GM18502 (cell line): Measurements from ENCODE around the gene UCKL1.
"Not testable (repeated sequence)": the region's sequence is repeated elsewhere in the genome, so short reads cannot be mapped to it uniquely, and the experiment has no call there.

ENCODE experiments used
- ATAC-seq: cut with Tn5 transposase; IDR thresholded peaks from one replicate; pipeline ENCODE4 v1.9.1; 2021; ENCODE audit warnings: mild to moderate bottlenecking; ENCODE audit not compliant: unreplicated experiment, poor library complexity

Gene UCKL1

GRCh38 chr20:63960654-63961621, 4.7 kb upstream of the UCKL1 start:
- not testable (repeated sequence) for ATAC-seq

DNA sequence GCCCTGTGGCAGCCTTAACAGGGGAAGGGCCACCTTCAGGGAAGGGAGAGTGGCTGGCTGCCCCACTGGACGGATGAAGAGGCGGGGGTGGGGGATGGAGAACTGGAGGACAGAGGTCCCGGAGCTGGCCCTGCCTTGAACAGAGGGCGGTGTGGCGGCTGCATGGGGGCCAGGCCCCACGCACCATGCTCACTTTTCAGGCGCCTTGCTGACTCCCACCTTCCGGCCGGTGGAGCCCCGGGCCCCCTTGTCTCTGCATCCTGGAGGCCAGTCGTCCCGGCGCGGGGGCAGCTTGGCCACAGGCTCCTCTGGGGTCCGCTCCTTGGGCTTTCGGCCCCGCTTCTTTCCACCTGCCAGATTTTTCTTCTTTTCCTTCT, 3.5 kb upstream of the UCKL1 start:
- no peak for ATAC-seq

GRCh38 chr20:63958964-63959698, 2.9 kb upstream of the UCKL1 start:
- no peak for ATAC-seq

- no peak for ATAC-seq
Observed at GRCh38 chr20:63958471-63958870, 2.3 kb upstream of the UCKL1 start.

DNA sequence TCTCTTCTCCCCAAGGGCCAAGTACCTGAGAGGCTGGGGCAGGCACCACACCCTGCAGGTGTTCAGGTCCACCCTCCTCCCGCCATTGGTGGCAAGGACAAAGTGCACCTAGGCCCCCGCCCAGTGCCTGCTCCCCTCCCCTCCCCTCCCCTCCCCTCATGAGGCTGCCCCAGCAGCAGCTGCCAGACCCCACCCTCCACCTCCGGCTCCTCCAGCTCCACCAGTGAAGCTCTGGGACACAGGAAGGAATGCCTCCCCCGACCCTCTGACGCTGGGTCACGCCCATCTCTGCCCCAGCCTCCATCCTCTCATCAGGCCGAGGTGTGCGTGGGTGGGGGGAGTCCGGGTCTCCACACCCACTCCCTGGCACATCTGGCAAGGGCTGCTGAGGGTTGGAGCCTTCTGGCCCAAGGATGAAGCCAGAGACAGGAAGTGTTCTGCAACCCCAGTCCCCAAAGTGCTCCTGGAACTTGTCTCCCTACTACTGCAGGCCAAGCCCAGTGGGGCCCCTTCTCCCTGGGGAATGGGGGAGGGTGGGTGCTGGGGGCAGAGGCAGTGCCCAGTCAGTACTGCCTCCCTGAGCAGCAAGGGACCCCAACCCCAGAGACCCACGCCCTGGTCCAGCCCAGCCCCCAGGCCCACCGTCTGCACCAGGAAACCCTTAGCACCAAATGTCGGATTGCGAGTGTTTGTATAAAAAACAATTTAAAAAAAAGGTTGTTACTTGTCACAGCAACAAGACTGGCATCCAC, 1.6 kb upstream of the UCKL1 start:
- ATAC-seq, result no peak

DNA sequence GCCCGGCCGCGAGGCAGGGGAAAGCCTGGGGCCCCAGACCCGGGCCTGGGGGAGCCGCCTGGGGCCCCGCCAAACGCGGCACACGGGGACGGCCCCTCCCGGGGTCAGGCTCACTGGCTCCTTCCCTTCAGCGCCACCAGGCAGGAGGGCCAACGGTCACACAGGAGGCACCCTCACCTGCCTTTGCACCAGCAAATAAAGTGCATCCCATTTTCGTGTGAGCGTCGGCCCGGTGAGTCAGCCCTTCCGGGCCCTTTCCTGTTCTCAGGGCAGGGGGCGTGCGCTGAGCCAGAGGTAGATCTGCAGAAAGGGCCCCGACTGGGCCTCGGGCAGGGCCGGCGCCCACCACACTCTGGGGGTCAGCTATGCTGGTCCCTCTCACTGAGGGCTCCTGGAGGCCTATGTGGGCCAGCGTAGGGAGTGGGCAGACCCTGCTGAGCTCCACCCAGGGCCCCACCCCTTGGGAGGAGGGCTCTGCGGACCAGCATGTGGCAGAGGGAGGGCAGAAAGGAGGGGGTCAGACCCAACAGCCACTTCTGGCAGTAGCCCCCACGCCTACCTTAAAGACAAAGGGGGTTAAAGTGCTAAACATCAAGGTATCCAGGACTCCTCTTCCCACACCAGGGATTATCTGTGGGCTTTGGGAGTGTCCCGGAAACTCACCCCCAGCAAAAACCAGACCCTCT, 931 bp upstream of the UCKL1 start:
- ATAC-seq, result peak; percentile 29

DNA sequence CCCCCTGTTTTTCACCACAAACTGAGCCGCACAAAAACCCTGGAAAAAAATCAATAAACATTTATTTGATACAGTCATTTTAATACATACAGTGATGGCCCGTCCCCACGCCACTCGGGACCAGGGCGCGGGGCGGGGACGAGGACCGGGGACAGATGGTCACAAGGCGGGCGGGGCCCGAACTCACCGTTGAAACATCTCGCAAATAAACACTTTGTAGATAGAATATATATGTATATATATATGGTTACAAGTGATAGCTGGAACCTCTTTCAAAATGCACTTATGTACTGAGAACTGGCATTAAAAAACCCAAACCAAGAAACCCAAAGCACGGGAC, 418 bp upstream of the UCKL1 start:
- ATAC-seq, result peak; percentile 15

DNA sequence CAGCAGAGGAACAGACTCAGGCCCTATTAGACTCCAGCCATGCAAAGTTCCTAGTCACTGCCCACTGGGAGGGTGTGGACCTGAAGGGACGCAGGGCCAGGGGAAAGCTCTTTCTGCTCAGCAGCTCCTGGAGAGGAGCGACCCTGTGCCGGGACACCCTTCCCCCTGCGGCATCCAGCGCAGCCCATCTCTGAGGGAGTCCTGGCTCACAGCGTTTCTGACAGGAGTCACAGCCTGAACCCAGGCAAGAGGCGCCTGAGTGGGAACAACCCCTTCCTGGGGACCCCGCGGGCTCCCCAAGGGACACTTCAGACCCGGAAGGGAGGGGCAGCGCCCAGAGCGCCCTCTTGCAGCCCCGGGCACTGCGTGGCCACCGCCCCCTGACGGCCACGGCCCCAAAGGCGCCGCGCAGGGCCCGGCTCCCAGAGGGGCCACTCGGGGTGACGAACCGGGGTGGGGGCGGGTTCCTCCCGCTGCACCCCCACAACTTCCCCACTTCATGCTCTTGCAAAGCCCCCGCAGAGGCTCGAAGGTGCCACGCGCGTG, 862 bp downstream of the UCKL1 start:
- ATAC-seq, result peak; percentile 8

DNA sequence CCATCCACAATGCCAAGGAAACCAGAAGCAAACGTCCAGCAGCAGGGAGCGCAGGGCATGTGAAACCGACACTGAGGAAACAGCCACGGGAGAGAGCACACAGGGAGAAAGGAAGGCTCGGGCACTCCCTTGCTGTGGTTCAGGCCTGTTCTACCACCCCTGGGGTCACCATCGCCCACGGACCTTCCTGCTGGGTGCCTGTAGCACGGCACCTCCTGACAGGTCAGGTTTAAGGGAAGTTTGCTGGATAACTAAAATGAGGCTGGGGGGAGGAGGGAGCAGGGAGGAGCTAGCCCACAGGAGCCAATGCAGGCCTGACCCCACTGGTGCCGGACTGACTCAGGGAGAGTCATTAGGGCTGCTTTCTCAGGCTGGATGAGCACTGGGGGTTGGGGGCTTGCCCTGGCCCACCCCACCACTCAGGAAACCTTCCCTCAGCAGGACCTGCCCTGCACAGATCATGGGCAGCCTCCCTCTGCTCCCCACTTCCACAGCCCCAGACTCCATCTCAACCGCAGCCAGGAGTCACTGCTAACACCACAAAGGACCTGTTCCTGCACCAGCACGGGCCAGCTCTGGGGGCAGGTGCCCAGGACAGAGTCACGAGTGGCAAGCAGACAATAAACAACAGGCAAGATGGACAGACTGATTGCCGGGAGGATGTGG, 2.3 kb downstream of the UCKL1 start:
- ATAC-seq, result no peak

DNA sequence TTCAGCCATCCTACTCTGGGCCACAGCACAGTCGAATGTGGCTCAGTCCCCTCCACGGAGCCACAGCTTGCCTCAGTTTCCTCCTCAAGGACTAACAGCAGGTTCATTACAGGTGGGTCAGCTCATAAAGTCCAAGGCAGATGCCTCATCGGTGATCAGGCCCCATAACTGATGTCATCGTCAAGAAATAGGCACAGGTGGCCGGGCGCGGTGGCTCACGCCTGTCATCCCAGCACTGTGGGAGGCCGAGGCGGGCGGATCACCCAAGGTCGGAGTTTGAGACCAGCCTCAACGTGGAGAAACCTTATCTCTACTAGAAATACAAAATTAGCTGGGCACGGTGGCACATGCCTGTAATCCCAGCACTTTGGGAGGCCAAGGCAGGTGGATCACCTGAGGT, 3.4 kb downstream of the UCKL1 start:
- ATAC-seq, result no peak

DNA sequence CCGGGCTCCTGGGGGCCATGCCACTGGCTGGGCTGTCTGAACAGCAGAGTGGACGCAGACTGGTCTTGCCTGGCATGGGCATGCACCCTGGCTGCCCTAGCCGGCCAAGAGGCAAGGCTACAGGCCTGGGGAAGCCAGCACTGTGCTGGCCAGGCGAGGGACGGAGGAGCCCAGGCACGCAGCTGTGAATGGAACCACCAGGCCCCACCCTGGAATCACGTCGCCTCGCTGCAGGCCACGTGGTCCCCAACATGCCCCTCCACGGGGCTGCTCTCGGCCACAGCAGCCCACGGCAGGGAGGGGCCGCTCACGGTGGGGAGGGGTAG, 4.0 kb downstream of the UCKL1 start:
- no peak for ATAC-seq

GRCh38 chr20:63951398-63952209, 4.6 kb downstream of the UCKL1 start:
- ATAC-seq, result no peak

DNA sequence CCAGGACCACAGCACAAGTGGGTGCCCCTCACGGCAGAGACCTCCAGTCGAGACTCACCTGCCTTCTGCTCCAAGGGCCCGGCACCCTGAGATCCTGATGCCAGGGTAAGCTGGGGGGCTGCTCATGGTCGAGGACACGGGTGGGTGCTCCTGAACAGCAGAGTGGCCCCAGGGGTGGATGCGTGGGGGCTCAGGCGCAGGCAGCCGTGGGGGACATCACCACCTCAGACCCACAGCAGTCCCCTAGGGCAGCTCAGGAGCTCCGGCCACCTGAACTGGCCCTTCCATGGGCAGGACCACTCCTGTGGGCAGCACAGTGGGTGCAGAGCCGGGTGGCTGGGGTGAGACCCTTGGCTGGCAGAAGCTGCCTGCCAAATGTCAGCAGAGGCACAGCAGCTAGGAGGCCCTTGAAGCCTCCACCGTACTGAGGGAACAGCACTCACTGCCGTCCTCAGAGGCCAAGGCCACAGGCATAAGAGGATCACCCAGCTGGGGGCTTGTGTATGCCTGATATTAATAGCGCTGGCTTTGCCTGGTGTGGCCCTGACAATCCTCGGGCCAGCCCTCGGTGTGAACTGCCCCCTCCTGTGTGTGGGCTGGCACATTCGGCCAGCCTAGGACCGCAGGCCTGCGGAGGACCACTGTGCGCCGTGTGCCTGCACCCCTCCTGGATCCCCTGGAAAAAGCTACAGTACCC, 5.4 kb downstream of the UCKL1 start:
- no peak for ATAC-seq

GRCh38 chr20:63947638-63948456, 8.4 kb downstream of the UCKL1 start:
- ATAC-seq, result no peak

GRCh38 chr20:63946986-63947637, 9.1 kb downstream of the UCKL1 start:
- no peak for ATAC-seq

- no peak for ATAC-seq
Observed at GRCh38 chr20:63945921-63946920, 10.0 kb downstream of the UCKL1 start.
